HG03103 (cell line): ENCODE data around the gene PSMC3.
"Not testable (repeated sequence)": the region's sequence is repeated elsewhere in the genome, so short reads cannot be mapped to it uniquely, and the experiment has no call there.

Source experiments
- ATAC-seq: cut with Tn5 transposase; IDR thresholded peaks from one replicate; pipeline ENCODE4 v1.9.1; 2021; ENCODE audit warnings: low read depth; ENCODE audit not compliant: unreplicated experiment

The PSMC3 gene

DNA sequence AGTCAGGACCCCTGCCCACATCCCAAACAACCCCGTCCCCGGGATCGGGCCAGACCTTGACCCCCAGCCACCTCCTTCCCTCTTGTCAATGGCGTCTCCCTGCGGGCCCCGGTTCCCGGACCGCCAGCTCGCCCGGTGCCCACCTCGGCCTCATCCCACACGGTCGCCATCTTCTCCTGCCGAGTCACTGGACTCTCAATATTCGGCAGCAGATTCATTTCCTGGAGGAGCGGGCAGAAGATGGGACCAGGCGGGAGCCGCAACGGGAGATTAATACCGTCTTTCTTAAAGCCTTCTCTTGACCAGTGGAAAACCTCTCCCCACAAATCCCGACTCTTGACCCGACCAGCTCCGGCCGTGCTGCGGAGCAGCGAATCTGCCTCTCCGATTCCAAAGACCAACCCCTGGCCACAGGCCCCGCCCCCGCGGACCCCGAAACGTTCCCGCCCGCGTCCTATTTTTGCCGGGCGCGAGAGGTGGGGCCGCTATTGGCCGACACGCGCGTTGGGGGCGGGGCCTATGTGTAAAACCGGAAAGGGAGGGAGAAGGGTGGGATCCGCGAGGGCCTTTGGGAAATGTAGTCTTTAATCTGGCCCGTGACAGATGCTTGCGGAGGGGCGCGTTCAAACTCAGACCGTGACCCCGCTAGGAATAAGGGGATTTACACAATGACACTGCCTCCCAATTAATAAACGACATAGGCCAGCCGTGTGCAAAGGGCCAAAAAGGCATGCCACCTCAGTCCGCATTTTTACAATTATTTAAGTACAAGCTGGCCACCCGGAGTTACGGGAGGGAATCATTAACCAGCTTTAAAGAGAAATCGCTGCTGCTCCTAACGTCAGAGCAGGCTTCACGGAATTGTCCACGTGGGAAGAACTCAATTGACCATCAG, at the start of gene PSMC3:
TSS of gene PSMC3 (minus strand) at position 378 of the 895 bp plus-strand sequence. CDS start at position 218, 160 bp downstream.
- ATAC-seq = peak; percentile 96

DNA sequence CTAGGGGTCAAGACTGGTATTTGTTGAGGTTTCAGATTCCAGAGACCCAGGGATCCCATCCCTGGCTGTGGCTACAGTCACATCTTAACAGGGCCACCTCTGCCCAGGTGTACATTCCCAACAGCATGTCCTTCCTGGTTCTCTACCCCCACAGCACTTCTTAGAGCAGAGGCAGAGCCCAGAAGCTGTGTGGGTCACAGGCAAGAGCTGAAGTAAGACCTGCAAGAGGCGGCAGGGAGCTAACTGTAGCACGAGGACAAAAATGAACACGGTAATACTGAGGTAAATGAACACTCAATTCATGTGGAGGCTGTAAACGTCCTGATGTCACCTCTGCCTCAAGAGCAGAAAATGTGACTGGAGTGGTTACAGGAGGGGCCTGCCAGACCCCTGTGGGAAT, 44.4 kb upstream of the PSMC3 start:
- no peak for ATAC-seq

DNA sequence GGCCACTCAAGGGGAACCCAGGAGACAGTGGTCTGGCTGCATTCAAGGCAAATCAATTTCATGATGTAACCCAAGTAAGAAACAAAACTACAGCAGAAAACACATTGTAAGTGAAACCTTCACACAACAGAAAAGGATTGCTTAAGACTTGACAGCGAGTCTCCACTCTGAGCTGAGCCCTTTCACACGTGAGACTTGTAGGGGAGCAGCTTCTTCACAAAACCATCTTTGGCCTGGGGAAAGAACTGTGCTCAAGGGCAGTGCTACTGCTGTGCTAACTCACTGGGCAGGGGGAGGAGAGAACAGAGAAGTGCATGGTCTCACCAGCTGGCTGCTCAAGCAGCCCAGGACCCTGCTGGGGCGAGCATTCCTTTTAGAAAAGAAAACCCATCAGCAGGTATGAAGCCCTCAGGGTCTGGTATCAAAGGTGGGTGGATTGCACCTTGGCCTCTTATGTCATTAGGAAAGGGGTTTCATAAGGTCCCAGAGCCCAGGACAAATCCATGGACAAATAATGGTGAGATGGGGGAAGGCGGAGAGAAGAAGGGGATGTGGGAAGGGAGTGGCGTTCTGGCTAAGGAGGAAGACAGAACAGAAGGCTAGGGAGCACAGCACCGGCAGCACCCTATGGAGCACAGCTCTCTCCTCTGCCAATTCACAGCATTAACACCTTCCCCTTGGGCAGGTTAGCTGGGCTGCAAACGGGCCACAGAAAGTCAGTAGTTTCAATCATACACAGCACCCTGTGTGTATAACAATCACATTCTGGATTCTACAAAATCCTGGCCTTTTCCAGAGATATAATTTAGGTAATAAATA, 43.3 kb upstream of the PSMC3 start:
- no peak for ATAC-seq

- ATAC-seq = no peak
Measured at GRCh38 chr11:47468598-47469214, 42.5 kb upstream of the PSMC3 start.

DNA sequence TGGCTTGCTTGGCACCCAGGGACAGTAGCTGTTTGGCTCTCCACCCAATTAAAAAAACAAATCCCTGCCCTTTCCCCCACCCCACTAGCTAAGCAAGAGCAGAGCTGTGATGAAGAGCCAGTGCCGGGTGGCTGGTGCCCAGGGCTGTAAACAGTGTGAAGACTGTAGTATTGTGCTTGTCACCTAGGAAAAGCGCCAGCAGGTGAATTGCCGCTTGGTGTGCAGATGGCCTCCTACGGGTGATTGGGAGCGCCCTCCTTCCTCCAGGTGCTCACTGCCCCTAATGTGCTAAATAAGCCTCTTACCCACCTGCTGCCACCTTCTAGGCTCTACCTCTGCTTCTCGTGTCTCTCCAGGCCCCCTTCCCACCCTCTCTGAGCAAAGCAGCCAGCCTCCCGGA, 41.1 kb upstream of the PSMC3 start:
- no peak for ATAC-seq

DNA sequence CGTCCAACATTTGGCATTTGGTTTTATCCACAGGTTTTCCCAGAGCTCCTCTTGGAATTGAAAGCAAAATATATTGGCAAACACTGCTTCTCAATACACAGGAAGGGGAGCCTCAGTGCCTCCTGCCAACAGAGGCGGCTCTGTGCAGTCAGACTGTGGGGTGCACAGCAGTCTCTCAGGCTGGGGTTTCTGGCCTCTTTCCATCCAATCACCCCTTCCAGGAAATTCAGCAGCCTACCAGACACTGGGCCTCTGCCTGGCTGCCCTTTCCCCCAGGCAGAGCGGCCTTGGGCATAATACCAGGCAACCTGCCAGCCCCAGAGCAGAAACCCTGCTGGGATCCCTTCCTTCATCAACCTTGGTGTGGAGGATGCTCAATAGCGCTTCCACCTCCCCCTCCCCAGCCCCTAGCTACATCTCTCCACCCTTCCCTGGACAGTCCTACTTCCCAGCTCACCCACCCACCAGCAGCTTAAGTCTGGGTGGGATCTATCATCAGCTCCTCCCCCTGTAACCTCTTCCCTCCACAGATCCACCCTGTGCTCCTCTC, 40.5 kb upstream of the PSMC3 start:
- ATAC-seq = no peak

GRCh38 chr11:47466201-47466600, 40.0 kb upstream of the PSMC3 start:
- no peak for ATAC-seq

GRCh38 chr11:47464483-47464882, 38.2 kb upstream of the PSMC3 start:
- no peak for ATAC-seq

DNA sequence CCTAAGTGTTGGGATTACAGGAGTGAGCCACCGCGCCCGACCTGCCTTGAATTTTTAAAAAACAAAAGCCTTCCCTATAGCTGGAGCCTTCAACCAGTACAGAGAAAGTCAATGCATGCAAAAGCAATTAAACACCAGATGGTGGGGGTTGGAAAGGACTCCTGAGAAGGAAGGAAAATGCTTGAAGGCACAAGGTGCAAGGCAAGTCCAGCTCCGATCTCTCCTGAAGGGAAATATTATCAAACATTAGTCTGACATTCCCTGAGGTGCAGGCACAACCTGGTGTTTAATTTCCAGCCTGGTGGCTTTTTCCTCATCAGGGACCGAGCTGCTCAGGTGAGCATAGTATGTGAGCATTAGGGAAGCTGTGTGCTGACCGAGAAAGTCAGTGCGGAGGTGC, 35.6 kb upstream of the PSMC3 start:
- ATAC-seq = no peak

GRCh38 chr11:47460571-47461235, 34.5 kb upstream of the PSMC3 start:
- no peak for ATAC-seq

GRCh38 chr11:47454258-47454671, 28.0 kb upstream of the PSMC3 start:
- ATAC-seq = not testable (repeated sequence)

DNA sequence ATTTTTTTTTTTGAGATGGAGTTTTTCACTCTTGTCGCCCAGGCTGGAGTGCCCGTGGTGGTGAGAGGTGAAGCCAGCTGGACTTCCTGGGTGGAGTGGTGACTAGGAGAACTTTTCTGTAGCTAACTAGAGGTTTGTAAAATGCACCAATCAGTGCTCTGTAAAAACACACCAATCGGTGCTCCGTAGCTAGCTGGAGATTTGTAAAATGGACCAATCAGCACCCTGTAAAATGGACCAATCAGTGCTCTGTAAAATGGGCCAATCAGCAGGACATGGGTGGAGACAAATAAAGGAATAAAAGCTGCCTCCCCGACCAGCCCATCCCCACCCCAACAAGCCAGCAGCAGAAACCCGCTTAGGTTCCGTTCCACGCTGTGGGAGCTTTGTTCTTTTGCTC, 27.1 kb upstream of the PSMC3 start:
- ATAC-seq = no peak

- no peak for ATAC-seq
Measured at GRCh38 chr11:47451990-47452389, 25.8 kb upstream of the PSMC3 start.

DNA sequence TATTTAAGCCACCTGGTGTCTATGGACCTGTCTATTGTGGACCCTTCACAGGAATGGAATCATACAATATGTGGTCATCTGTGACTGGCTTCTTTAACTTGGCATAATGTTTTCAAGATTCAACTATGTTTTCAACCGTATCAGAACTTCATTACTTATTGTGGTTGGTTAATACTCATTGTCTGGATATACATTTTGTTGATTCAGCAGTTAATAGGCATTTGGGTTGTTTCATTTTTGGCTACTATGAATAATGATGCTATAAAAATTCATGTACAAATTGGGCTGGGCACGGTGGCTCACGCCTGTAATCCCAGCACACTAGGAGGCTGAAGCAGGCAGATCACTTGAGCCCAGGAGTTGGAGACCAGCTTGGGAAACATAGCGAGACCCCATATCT, 25.2 kb upstream of the PSMC3 start:
- ATAC-seq = no peak

DNA sequence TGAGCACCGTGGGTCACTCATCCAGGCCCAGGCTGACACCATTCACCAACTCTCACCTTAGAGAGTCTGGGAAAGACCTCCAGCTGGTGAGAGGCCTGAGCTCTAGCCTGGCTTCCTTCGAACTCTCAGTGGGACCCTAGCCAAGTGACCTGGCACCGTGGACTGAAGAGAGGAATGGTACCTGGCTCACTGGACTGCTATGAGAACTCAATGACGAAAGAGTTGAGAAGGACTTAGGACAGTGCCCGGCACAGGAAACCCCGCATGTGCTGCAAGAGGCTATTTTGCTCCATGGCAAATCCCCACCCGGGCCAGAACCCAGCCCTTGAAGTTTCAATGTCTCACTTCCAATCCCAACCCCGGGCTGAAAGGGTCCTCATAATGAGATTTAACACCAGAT, 23.3 kb upstream of the PSMC3 start:
- no peak for ATAC-seq

DNA sequence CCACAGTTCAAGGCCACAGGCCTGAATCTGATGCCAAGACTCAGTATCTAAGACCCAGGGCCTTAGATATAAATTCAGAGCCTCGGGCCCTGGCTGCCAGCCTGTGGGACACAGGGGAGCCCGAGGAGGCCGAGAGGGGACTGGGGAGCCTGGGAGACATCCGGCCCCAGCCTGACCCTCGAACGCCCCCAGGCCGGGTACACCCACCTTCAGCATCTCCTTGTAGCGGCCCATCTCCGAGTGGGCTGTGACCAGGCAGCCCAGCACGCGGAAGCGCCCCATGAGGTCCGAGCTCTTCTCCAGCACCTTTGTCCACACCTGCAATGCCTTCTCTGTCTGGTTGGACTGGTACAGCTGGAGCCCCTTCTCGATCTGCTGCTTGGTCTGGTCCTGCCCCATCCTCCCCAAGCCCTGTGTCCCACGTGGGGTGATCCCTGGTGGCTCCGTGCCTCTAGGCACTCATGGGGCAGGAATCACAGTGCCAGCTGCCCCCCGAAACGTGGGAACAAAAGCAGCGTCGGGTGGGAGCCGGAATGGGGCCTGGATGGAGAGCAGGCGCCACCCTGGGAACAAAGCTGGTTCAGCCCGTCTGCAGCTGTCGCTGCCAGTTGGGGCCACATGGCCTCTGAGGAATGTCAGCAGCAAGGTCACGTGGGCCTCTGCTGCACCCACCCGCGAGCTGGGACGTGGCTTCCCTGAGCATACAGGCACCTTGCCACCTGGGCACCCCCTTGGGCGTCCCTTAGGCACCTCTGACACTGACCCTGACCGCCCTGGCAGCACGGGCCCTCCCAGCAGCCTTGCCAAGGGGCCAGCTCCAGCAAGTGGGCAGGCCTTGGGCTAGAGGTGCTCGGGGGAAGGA, 22.6 kb upstream of the PSMC3 start, which contains the start of gene RAPSN:
TSS of gene RAPSN (minus strand) at position 571 of the 862 bp plus-strand sequence. CDS start at position 399, 172 bp downstream.
- ATAC-seq = no peak

- ATAC-seq = no peak
Measured at GRCh38 chr11:47447906-47448305, 21.7 kb upstream of the PSMC3 start.

DNA sequence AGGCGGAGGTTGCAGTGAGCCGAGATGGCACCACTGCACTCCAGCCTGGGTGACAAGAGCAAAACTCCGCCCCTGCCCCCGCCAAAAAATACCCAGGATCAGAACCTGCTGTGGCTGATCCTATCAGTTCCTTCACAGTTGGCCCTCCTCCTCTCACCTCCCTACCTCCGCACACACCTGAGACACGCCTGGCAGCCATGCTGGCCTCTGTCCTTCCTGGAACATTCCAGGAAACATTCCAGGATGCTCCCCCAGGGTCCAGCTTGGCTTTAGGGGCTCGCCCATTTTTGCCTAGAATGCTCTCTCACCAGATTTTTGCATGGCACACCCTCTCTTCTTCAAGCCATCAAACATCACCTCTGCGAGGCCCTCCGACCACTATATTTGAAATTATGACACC, 20.6 kb upstream of the PSMC3 start:
- no peak for ATAC-seq

DNA sequence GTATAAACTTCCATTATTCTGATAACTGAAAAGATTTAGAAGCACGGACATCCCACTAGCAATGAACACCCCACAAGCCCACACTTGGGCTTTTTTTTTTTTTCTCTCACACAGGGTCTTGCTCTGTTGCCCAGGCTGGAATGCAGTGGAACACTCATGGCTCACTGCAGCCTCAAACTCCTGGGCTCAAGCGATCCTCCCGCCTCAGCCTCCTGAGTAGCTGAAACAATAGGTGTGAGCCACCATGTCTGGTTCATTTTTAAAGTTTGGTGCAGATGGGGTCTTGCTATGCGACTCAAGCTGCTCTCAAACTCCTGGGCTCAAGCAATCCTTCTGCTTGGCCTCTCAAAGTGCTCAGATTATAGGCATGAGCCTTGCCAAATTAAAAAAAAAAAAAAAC, 19.6 kb upstream of the PSMC3 start:
- no peak for ATAC-seq
